OCI-M2 (cell line): ENCODE data around the gene SOD3.

ENCODE experiments used
- DNase-seq: peaks from one replicate; lab custom pipeline; 2025; ENCODE audit not compliant: unreplicated experiment; lab: John Stamatoyannopoulos, UW

Gene SOD3

GRCh38 chr4:24775032-24775605 lies 20.3 kb upstream of the SOD3 start:
- DNase-seq = no peak

GRCh38 chr4:24775750-24776149 lies 19.6 kb upstream of the SOD3 start:
- DNase-seq = no peak

- DNase-seq = no peak
These were observed 17.6 kb upstream of the SOD3 start for GRCh38 chr4:24777536-24778463.

- DNase-seq = no peak
These were observed 16.7 kb upstream of the SOD3 start for GRCh38 chr4:24778464-24779225.

- DNase-seq = no peak
These were observed 14.4 kb upstream of the SOD3 start for GRCh38 chr4:24780936-24781495.

GRCh38 chr4:24781999-24782745 lies 13.2 kb upstream of the SOD3 start:
- DNase-seq = no peak

GRCh38 chr4:24783506-24783905 lies 11.9 kb upstream of the SOD3 start:
- no peak for DNase-seq

- no peak for DNase-seq
These were observed 4.3 kb upstream of the SOD3 start for GRCh38 chr4:24791043-24791442.

- DNase-seq = no peak
These were observed 2.8 kb upstream of the SOD3 start for GRCh38 chr4:24792552-24792951.

- no peak for DNase-seq
These were observed 2.0 kb upstream of the SOD3 start for GRCh38 chr4:24793219-24794005.

GRCh38 chr4:24794051-24794450 lies 1.3 kb upstream of the SOD3 start:
- DNase-seq = no peak

- DNase-seq = no peak
These were observed 893 bp upstream of the SOD3 start for GRCh38 chr4:24794480-24794879.

GRCh38 chr4:24795666-24796381 lies 451 bp downstream of the SOD3 start:
- no peak for DNase-seq

GRCh38 chr4:24796620-24797019 lies 1.2 kb downstream of the SOD3 start:
- no peak for DNase-seq

- DNase-seq = no peak
These were observed 2.8 kb downstream of the SOD3 start for GRCh38 chr4:24798036-24798610.

GRCh38 chr4:24799196-24799543 lies 3.8 kb downstream of the SOD3 start:
- DNase-seq = no peak

- DNase-seq = no peak
These were observed 4.4 kb downstream of the SOD3 start for GRCh38 chr4:24799544-24800324.

GRCh38 chr4:24800325-24800895 lies 5.0 kb downstream of the SOD3 start:
- DNase-seq = no peak
